ENCODE data around the gene MTURN.

The MTURN gene

GRCh38 chr7:30173058-30173897 lies 38.5 kb downstream of the MTURN start:
- no peak overlapping the region for H3K4me2 ChIP-seq (ENCODE audit: low read length)
- H3K4me3 ChIP-seq (ENCODE audit: low read depth, low read length) = no peak overlapping the region
- no peak overlapping the region for H2AFZ ChIP-seq
- no peak overlapping the region for H3K27ac ChIP-seq
- H3K9ac ChIP-seq = no peak overlapping the region
- H3K4me1 ChIP-seq = no peaks in the 10 kb centered on the region
- no peaks in the 10 kb centered on the region for H3K79me2 ChIP-seq
- TF ChIP-seq CTCF (IDR thresholded peaks at IDR 0.05) = no peak
- H3K36me3 ChIP-seq (ENCODE audit: control insufficient read depth, insufficient read depth, low read length) = no peaks in the 10 kb centered on the region
- H3K9me3 ChIP-seq (ENCODE audit: control insufficient read depth, low read length) = no peaks in the 10 kb centered on the region
- H3K27me3 ChIP-seq (ENCODE audit: control insufficient read depth, insufficient read depth, low read length) = no peaks in the 10 kb centered on the region

- Histone ChIP-seq H3K9me3 (ENCODE audit: control insufficient read depth, low read length) (no peaks in the 10 kb centered on the region), H3K27ac (no peak overlapping the region), H3K27me3 (ENCODE audit: control insufficient read depth, insufficient read depth, low read length) (no peaks in the 10 kb centered on the region), H3K79me2 (no peaks in the 10 kb centered on the region), H3K36me3 (ENCODE audit: control insufficient read depth, insufficient read depth, low read length) (no peaks in the 10 kb centered on the region), H3K4me2 (ENCODE audit: low read length) (no peak overlapping the region), H3K4me3 (ENCODE audit: low read depth, low read length) (no peak overlapping the region), H3K9ac (no peak overlapping the region), H2AFZ (no peak overlapping the region), H3K4me1 (no peaks in the 10 kb centered on the region)
- TF ChIP-seq CTCF (IDR thresholded peaks at IDR 0.05) = no peak
Measured at GRCh38 chr7:30175180-30175579, 40.4 kb downstream of the MTURN start.

GRCh38 chr7:30175636-30176147 lies 40.9 kb downstream of the MTURN start:
- Histone ChIP-seq H3K4me1 (no peaks in the 10 kb centered on the region), H3K27ac (no peak overlapping the region)

GRCh38 chr7:30176463-30177109 lies 41.8 kb downstream of the MTURN start:
- Histone ChIP-seq H3K4me1 (no peaks in the 10 kb centered on the region), H3K27ac (no peak overlapping the region), H3K9me3 (ENCODE audit: control insufficient read depth, low read length) (no peaks in the 10 kb centered on the region), H3K9ac (no peak overlapping the region), H3K4me3 (ENCODE audit: low read depth, low read length) (no peak overlapping the region), H3K27me3 (ENCODE audit: control insufficient read depth, insufficient read depth, low read length) (no peaks in the 10 kb centered on the region), H3K36me3 (ENCODE audit: control insufficient read depth, insufficient read depth, low read length) (no peaks in the 10 kb centered on the region), H3K4me2 (ENCODE audit: low read length) (no peak overlapping the region), H3K79me2 (no peaks in the 10 kb centered on the region), H2AFZ (no peak overlapping the region)
- TF ChIP-seq CTCF (IDR thresholded peaks at IDR 0.05) = no peak

More at GRCh38 chr7:30175636-30176147, 40.9 kb downstream of the MTURN start:
- Histone ChIP-seq H3K9me3 (ENCODE audit: control insufficient read depth, low read length) (no peaks in the 10 kb centered on the region), H3K4me2 (ENCODE audit: low read length) (no peak overlapping the region), H3K27me3 (ENCODE audit: control insufficient read depth, insufficient read depth, low read length) (no peaks in the 10 kb centered on the region), H3K79me2 (no peaks in the 10 kb centered on the region), H3K9ac (no peak overlapping the region), H3K4me3 (ENCODE audit: low read depth, low read length) (no peak overlapping the region), H2AFZ (no peak overlapping the region), H3K36me3 (ENCODE audit: control insufficient read depth, insufficient read depth, low read length) (no peaks in the 10 kb centered on the region)
- no peak for TF ChIP-seq CTCF (IDR thresholded peaks at IDR 0.05)
